Measurements from ENCODE around the gene NPS.

- TF ChIP-seq, protein P1, sequence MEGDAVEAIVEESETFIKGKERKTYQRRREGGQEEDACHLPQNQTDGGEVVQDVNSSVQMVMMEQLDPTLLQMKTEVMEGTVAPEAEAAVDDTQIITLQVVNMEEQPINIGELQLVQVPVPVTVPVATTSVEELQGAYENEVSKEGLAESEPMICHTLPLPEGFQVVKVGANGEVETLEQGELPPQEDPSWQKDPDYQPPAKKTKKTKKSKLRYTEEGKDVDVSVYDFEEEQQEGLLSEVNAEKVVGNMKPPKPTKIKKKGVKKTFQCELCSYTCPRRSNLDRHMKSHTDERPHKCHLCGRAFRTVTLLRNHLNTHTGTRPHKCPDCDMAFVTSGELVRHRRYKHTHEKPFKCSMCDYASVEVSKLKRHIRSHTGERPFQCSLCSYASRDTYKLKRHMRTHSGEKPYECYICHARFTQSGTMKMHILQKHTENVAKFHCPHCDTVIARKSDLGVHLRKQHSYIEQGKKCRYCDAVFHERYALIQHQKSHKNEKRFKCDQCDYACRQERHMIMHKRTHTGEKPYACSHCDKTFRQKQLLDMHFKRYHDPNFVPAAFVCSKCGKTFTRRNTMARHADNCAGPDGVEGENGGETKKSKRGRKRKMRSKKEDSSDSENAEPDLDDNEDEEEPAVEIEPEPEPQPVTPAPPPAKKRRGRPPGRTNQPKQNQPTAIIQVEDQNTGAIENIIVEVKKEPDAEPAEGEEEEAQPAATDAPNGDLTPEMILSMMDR (IDR thresholded peaks at IDR 0.05): no peak
- TF ChIP-seq, protein P2, sequence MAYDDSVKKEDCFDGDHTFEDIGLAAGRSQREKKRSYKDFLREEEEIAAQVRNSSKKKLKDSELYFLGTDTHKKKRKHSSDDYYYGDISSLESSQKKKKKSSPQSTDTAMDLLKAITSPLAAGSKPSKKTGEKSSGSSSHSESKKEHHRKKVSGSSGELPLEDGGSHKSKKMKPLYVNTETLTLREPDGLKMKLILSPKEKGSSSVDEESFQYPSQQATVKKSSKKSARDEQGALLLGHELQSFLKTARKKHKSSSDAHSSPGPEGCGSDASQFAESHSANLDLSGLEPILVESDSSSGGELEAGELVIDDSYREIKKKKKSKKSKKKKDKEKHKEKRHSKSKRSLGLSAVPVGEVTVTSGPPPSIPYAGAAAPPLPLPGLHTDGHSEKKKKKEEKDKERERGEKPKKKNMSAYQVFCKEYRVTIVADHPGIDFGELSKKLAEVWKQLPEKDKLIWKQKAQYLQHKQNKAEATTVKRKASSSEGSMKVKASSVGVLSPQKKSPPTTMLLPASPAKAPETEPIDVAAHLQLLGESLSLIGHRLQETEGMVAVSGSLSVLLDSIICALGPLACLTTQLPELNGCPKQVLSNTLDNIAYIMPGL (CRISPR knock-in tag; IDR thresholded peaks at IDR 0.05; ENCODE audit: borderline replicate concordance): no peak
- no peak for TF ChIP-seq CHD4 (IDR thresholded peaks at IDR 0.05; ENCODE audit: borderline replicate concordance)
- TF ChIP-seq MYC (IDR thresholded peaks at IDR 0.05; ENCODE audit: borderline replicate concordance, low read length): no peak
Measured at GRCh38 chr10:127535802-127536515, 13.2 kb upstream of the NPS start.

Measured in A549 (cell line).